ENCODE results near the gene KLHL10. TPM values are rescaled to one million over a fixed set of nuclear protein-coding genes. Genes with fewer than 3 reads are reported as not detected.

The KLHL10 gene
- not detected for total RNA-seq

GRCh38 chr17:41837761-41838538 is at the start of gene KLHL10:
Gene KLHL10, plus strand, starts transcription at chr17:41837825. Its CDS starts 108 bp downstream, at chr17:41837933.
- no peak for ATAC-seq (ENCODE audit: insufficient number of reproducible peaks, low FRiP score, low read depth)
- TF ChIP-seq CTCF (IDR thresholded peaks at IDR 0.05): no peak
- no peak for DNase-seq (ENCODE audit: low spot score)
- peaks cover 5 to 17% of the 10 kb centered on the region in 2 donors for H3K4me1 ChIP-seq (ENCODE audit: control insufficient read depth in 1 of 2, low read depth in 2 of 2)
- H3K9me3 ChIP-seq: no peaks in the 10 kb centered on the region
- peak within 1 kb of the TSS in 1 of 2 donors; percentile 58 for H3K27ac ChIP-seq
- peak within 1 kb of the TSS; percentile 99 for H3K4me3 ChIP-seq
- no peaks in the 10 kb centered on the region for H3K36me3 ChIP-seq
- no peaks in the 10 kb centered on the region for H3K27me3 ChIP-seq (replicated peaks; ENCODE audit: insufficient read depth)

- DNase-seq (ENCODE audit: low spot score) (no peak), ATAC-seq (ENCODE audit: insufficient number of reproducible peaks, low FRiP score, low read depth) (no peak)
- Histone ChIP-seq H3K27ac (peak overlapping the region; percentile 41 to 43), H3K36me3 (no peaks in the 10 kb centered on the region), H3K9me3 (no peaks in the 10 kb centered on the region), H3K4me1 (ENCODE audit: control insufficient read depth in 1 of 2, low read depth in 2 of 2) (peaks cover 11 to 15% of the 10 kb centered on the region in 2 donors), H3K4me3 (peak overlapping the region; percentile 35), H3K27me3 (replicated peaks; ENCODE audit: insufficient read depth) (no peaks in the 10 kb centered on the region)
- TF ChIP-seq CTCF (IDR thresholded peaks at IDR 0.05): no peak
Observed at GRCh38 chr17:41792845-41793783, 44.5 kb upstream of the KLHL10 start.

- DNase-seq (ENCODE audit: low spot score) (no peak), ATAC-seq (ENCODE audit: insufficient number of reproducible peaks, low FRiP score, low read depth) (no peak)
- H3K27me3 ChIP-seq (replicated peaks; ENCODE audit: insufficient read depth): no peaks in the 10 kb centered on the region
- H3K27ac ChIP-seq: no peak overlapping the region
- H3K9me3 ChIP-seq: no peaks in the 10 kb centered on the region
- no peak for TF ChIP-seq CTCF (IDR thresholded peaks at IDR 0.05)
- no peak overlapping the region for H3K4me3 ChIP-seq
- no peaks in the 10 kb centered on the region for H3K36me3 ChIP-seq
- H3K4me1 ChIP-seq (ENCODE audit: control insufficient read depth in 1 of 2, low read depth in 2 of 2): peaks cover 11 to 15% of the 10 kb centered on the region in 2 donors
Observed at GRCh38 chr17:41793784-41794539, 43.7 kb upstream of the KLHL10 start.

- no peak overlapping the region for H3K4me3 ChIP-seq
- no peak for TF ChIP-seq CTCF (IDR thresholded peaks at IDR 0.05)
- peaks cover 11 to 15% of the 10 kb centered on the region in 2 donors for H3K4me1 ChIP-seq (ENCODE audit: control insufficient read depth in 1 of 2, low read depth in 2 of 2)
- no peaks in the 10 kb centered on the region for H3K9me3 ChIP-seq
- H3K36me3 ChIP-seq: no peaks in the 10 kb centered on the region
- ATAC-seq (ENCODE audit: insufficient number of reproducible peaks, low FRiP score, low read depth): no peak
- no peak overlapping the region for H3K27ac ChIP-seq
- no peaks in the 10 kb centered on the region for H3K27me3 ChIP-seq (replicated peaks; ENCODE audit: insufficient read depth)
- DNase-seq (ENCODE audit: low spot score): no peak
Observed at GRCh38 chr17:41794540-41794975, 43.1 kb upstream of the KLHL10 start.
